ENCODE measurements around the gene AGPAT3. TPM values are rescaled to one million over a fixed set of nuclear protein-coding genes. Genes with fewer than 3 reads are reported as not detected.

The AGPAT3 gene
- polyA plus RNA-seq, 2 of the 4 experiments (the other 2 are of a cell fraction) = 18.2 to 20.3 TPM

GRCh38 chr21:43966946-43967512, 102.0 kb downstream of the AGPAT3 start:
- DNase-seq (ENCODE audit: low read depth in 1 of 2, low spot score in 1 of 2) = no peak
- Histone ChIP-seq H3K27ac (no peak overlapping the region), H3K9me3 (no peaks in the 10 kb centered on the region), H3K4me2 (no peak overlapping the region), H3K4me3 (no peak overlapping the region), H3K4me1 (no peaks in the 10 kb centered on the region)
- TF ChIP-seq RCOR1 (IDR thresholded peaks at IDR 0.05; ENCODE audit: low read depth, low read length) (no peak), NPAS2 (CRISPR knock-in tag; IDR thresholded peaks at IDR 0.05; ENCODE audit: borderline replicate concordance) (no peak), HOXA7 (CRISPR knock-in tag; IDR thresholded peaks at IDR 0.05) (no peak), RFX5 (IDR thresholded peaks at IDR 0.05) (no peak), MAX (IDR thresholded peaks at IDR 0.05) (no peak), RAD21 (conservative IDR thresholded peaks at IDR 0.05 in 1 of 2, IDR thresholded peaks at IDR 0.05 in 1 of 2) (no peak), CEBPB (IDR thresholded peaks at IDR 0.05) (no peak), SREBF2 (IDR thresholded peaks at IDR 0.05) (no peak), HMGXB4 (CRISPR knock-in tag; IDR thresholded peaks at IDR 0.05; ENCODE audit: borderline replicate concordance) (no peak), HOXB5 (CRISPR knock-in tag; IDR thresholded peaks at IDR 0.05) (no peak), FOSL2 (IDR thresholded peaks at IDR 0.05) (no peak), FOSL2 (CRISPR knock-in tag; IDR thresholded peaks at IDR 0.05) (no peak), FOSB (CRISPR knock-in tag; IDR thresholded peaks at IDR 0.05) (no peak), KDM1A (IDR thresholded peaks at IDR 0.05; ENCODE audit: low read depth) (no peak), E2F6 (IDR thresholded peaks at IDR 0.05; ENCODE audit: borderline replicate concordance, low read depth) (no peak), EHF (CRISPR knock-in tag; IDR thresholded peaks at IDR 0.05) (no peak), TFCP2L1 (CRISPR knock-in tag; IDR thresholded peaks at IDR 0.05) (no peak), ESRRA (IDR thresholded peaks at IDR 0.05; ENCODE audit: borderline replicate concordance, low read length) (no peak), ZNF302 (CRISPR knock-in tag; IDR thresholded peaks at IDR 0.05) (no peak), HDAC2 (IDR thresholded peaks at IDR 0.05) (no peak), BHLHE40 (IDR thresholded peaks at IDR 0.05; ENCODE audit: low read depth, low read length) (no peak)
- no peak for ATAC-seq
- WGBS (ENCODE audit: missing lambda C conversion rate) = 85% methylated on average over 12 of the region's 18 CpGs
- ChIA-PET POLR2A (no interaction called here), CTCF (interaction anchor here (1.3 kb wide), 1 partner anchor 29 kb away, joined by 3 read pairs; no protein-coding TSS in a partner anchor)
- no peak for FAIRE-seq

DNA sequence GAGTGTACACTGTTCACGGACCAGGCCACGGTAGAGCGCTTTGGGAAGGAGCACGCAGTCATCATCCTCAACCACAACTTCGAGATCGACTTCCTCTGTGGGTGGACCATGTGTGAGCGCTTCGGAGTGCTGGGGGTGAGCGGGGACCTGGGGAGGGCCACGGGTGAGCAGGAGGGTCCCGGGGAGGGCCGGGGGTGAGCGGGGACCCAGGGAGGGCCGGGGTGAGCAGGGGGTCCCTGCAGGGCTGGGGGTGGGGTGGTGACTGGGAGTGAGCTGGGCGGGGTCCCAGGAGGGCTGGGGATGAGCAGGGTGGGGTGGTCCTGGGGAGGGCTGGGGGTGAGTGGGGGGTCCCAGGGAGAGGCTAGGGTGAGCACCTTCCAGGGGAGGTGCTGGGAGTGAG, 103.0 kb downstream of the AGPAT3 start:
- H3K27ac ChIP-seq = no peak overlapping the region
- no peak for ATAC-seq
- POLR2A ChIA-PET = no interaction called here
- no peak for DNase-seq (ENCODE audit: low read depth in 1 of 2, low spot score in 1 of 2)
- H3K9me3 ChIP-seq = no peaks in the 10 kb centered on the region
- no peak overlapping the region for H3K4me2 ChIP-seq
- 100% methylated on average over 1 of the region's 15 CpGs for WGBS (ENCODE audit: missing lambda C conversion rate)
- CTCF ChIA-PET = no interaction called here
- H3K4me3 ChIP-seq = no peak overlapping the region
- no peak for FAIRE-seq
- no peaks in the 10 kb centered on the region for H3K4me1 ChIP-seq
- TF ChIP-seq KDM5A (IDR thresholded peaks at IDR 0.05) = no peak
- TF ChIP-seq FOXS1 (CRISPR knock-in tag; IDR thresholded peaks at IDR 0.05) = no peak
- no peak for TF ChIP-seq GATA3 (IDR thresholded peaks at IDR 0.05; ENCODE audit: borderline replicate concordance)
- TF ChIP-seq ELK1 (IDR thresholded peaks at IDR 0.05; ENCODE audit: low read depth, low read length) = no peak
- TF ChIP-seq BCL3 (IDR thresholded peaks at IDR 0.05) = no peak
- no peak for TF ChIP-seq NFE2L2 (conservative IDR thresholded peaks at IDR 0.05; ENCODE audit: low read length)
- TF ChIP-seq REST (IDR thresholded peaks at IDR 0.05) = no peak
- TF ChIP-seq RNF2 (IDR thresholded peaks at IDR 0.05; ENCODE audit: borderline replicate concordance, low read depth) = no peak
- TF ChIP-seq JUNB (IDR thresholded peaks at IDR 0.05) = no peak
- TF ChIP-seq ESRRA (IDR thresholded peaks at IDR 0.05; ENCODE audit: borderline replicate concordance, low read length) = no peak
- TF ChIP-seq NR3C1 (IDR thresholded peaks at IDR 0.05) = no peak
- no peak for TF ChIP-seq MAZ (IDR thresholded peaks at IDR 0.05; ENCODE audit: borderline replicate concordance, low read depth, low read length)
- no peak for TF ChIP-seq ZSCAN20 (CRISPR knock-in tag; IDR thresholded peaks at IDR 0.05)
